Fibroblast of villous mesenchyme (primary cell): ENCODE measurements around the gene PRPF40A. TPM values are rescaled to one million over a fixed set of nuclear protein-coding genes. Genes with fewer than 3 reads are reported as not detected.
"Not testable (repeated sequence)": the region's sequence is repeated elsewhere in the genome, so short reads cannot be mapped to it uniquely, and the experiment has no call there.

Experiments used
- DNase-seq: peaks from one replicate; pipeline ENCODE4 v3.0.0-alpha.2; 2010; ENCODE audit warnings: low read depth
- H3K4me3 ChIP-seq: 2 replicates; pipeline ENCODE4 v1.5.1; 2011; ENCODE audit warnings: low read depth, mild to moderate bottlenecking, low read length
- CTCF ChIP-seq: IDR thresholded peaks from 2 replicates; pipeline ENCODE4 v1.5.1; 2012; ENCODE audit warnings: low read depth, mild to moderate bottlenecking, low read length; ENCODE audit not compliant: insufficient read depth
- total RNA-seq: library from RNA; depleted of rRNA; stranded (reverse); fragments of >200 nt; gene quantifications from 2 replicates; pipeline ENCODE4 v1.2.3, GENCODE V29; 2012

Gene PRPF40A
- total RNA-seq, 1 donor = 181 TPM

GRCh38 chr2:152729844-152730243 is 12.6 kb upstream of the PRPF40A start:
- H3K4me3 ChIP-seq = no peak overlapping the region
- no peak for TF ChIP-seq CTCF
- DNase-seq = no peak

- no peak overlapping the region for H3K4me3 ChIP-seq
- DNase-seq = no peak
- no peak for TF ChIP-seq CTCF
Measured at GRCh38 chr2:152723918-152724317, 6.7 kb upstream of the PRPF40A start.

GRCh38 chr2:152722639-152723038 is 5.4 kb upstream of the PRPF40A start:
- DNase-seq, H3K4me3 ChIP-seq: not testable (repeated sequence)

GRCh38 chr2:152720794-152721193 is 3.5 kb upstream of the PRPF40A start:
- no peak for DNase-seq
- TF ChIP-seq CTCF = no peak
- H3K4me3 ChIP-seq = no peak overlapping the region

- DNase-seq = peak; percentile 49
- peak overlapping the region; percentile 82 for H3K4me3 ChIP-seq
- no peak for TF ChIP-seq CTCF
Measured at GRCh38 chr2:152718909-152719645, 1.8 kb upstream of the PRPF40A start.

GRCh38 chr2:152718076-152718908 is 1.0 kb upstream of the PRPF40A start, which contains the start of gene ARL6IP6:
TSS of gene ARL6IP6 (plus strand) at chr2:152718620. CDS start at chr2:152718625, 5 bp downstream.
- DNase-seq = peak; percentile 89
- TF ChIP-seq CTCF = no peak
- H3K4me3 ChIP-seq = peak within 1 kb of the TSS; percentile 82

GRCh38 chr2:152716805-152717227 is 445 bp downstream of the PRPF40A start:
- no peak for DNase-seq
- TF ChIP-seq CTCF = no peak
- peak overlapping the region; percentile 82 for H3K4me3 ChIP-seq
